Thyroid gland (tissue), 4 donors: ENCODE data around the gene TST.

Experiments
- POLR2A ChIP-seq, 2 donors: fragments of 450-650 bp; IDR thresholded peaks; one replicate each; pipeline ENCODE4 v1.6.1; 2017; ENCODE audit warnings: antibody characterized with exemption in 2 of 2, mild to moderate bottlenecking in 2 of 2, moderate library complexity in 1 of 2
- TF ChIP-seq, protein P1 (sequence below), 6 experiments: fragments of 200-600 bp in 3 of 6; fragments of 450-650 bp in 3 of 6; sonication (generic) in 3 of 6; IDR thresholded peaks; one replicate each; pipeline ENCODE4 v1.5.1; 2016 to 2019; ENCODE audit warnings: antibody characterized with exemption in 6 of 6, mild to moderate bottlenecking in 2 of 6, inconsistent platforms in 1 of 6, moderate library complexity in 1 of 6

DNA sequence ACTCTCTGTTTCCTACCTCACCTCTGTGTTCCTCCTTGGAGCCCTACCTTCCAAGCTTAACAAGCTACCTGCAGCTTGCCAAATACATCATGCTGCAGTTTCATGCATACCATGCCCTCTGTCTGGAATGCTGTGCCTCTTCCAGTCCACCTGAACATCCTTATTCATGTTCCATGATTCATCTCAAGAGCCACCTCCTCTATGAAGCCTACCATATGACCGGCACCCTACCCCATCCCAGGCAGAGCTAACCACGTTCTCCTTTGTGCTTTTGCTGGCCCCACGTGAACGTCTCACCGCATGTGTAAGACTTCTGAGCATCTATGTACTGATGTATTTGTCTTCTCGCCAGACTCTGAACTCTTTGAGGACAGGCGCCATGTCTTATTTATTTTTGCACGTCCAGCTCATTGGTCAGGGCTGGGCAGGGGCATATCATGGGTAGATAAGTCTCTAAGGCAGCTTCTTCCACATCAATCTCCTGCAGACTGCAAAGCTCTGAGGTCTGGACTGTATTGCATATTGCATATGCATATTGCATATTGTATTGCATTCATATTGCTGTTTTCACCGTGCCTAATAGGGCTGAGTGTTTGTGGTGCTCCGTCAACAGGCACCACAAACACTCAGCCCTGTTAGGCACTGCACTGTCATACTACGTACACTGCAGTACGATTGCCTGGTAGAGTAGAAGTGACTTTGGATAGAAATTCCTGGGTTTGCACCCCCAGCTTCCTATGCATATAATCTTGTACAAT is 31.0 kb downstream of the TST start:
- TF ChIP-seq POLR2A (IDR thresholded peaks at IDR 0.05): no peak
- TF ChIP-seq, protein P1, sequence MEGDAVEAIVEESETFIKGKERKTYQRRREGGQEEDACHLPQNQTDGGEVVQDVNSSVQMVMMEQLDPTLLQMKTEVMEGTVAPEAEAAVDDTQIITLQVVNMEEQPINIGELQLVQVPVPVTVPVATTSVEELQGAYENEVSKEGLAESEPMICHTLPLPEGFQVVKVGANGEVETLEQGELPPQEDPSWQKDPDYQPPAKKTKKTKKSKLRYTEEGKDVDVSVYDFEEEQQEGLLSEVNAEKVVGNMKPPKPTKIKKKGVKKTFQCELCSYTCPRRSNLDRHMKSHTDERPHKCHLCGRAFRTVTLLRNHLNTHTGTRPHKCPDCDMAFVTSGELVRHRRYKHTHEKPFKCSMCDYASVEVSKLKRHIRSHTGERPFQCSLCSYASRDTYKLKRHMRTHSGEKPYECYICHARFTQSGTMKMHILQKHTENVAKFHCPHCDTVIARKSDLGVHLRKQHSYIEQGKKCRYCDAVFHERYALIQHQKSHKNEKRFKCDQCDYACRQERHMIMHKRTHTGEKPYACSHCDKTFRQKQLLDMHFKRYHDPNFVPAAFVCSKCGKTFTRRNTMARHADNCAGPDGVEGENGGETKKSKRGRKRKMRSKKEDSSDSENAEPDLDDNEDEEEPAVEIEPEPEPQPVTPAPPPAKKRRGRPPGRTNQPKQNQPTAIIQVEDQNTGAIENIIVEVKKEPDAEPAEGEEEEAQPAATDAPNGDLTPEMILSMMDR (IDR thresholded peaks at IDR 0.05): no peak
